Measurements from ENCODE around the gene DYTN.
"Not testable (repeated sequence)": the region's sequence is repeated elsewhere in the genome, so short reads cannot be mapped to it uniquely, and the experiment has no call there.

The DYTN gene, protein sequence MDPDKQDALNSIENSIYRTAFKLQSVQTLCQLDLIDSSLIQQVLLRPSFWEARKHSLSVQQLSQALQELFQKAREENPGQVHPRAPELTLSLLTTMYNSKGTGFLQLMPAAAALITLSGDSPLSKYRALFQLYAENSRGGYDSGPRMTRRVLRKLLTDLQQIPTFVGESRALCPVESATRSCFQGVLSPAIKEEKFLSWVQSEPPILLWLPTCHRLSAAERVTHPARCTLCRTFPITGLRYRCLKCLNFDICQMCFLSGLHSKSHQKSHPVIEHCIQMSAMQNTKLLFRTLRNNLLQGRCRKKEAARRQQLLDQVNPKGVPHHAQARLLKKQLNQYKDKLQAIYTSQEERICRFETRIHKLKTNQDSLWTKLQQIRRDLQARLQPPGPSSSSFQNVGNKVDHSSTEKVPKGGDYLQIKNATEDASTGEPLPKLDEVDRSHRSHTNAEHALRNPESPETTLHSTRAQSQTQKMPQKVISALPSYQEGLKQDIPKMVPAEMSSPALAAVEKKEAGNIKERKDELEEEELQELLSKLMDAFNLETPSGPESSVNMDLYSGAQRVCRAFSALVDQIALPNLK

GRCh38 chr2:206718296-206718695, at the start of gene DYTN:
Gene DYTN (minus strand): TSS chr2:206718396. CDS start chr2:206718279, 117 bp downstream.
- no peak for DNase-seq (ENCODE audit: low spot score)

DNA sequence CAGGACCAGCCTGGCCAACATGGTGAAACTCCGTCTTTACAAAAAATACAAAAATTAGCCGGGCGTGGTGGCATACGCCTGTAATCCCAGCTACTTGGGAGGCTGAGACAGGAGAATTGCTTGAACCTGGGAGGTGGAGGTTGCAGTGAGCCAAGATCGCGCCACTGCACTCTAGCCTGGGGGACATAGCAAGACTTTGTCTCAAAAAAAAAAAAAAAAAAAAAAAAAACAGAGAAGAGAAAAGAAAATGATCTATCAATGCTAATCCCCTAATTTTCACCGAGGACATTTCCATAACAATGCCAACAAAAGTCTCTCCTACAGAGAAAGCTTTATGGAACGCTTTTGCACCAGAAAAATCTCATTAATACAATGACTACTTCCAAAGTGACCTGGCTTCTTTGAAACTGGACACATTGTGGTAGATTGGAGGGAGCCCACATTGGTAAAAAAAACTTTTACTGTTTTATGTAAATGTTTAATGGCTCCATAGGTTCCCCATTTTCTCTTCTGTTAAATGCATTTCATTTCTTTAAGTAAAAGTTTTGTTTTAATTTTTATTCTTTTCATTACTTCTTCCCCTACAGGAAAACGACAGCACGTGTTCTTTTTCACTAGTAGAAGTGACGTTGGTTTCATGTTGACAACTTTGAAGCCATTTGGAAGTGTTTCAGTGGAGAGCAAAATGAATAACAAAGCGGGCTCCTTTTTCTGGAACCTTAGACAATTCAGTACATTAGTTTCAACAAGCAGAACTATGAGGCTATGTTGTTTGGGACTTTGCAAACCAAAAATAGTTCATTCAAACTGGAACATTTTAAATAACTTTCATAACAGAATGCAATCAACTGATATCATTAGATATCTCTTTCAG, 48.1 kb upstream of the DYTN start:
- DNase-seq (ENCODE audit: low spot score): no peak

- DNase-seq (ENCODE audit: low spot score): peak; percentile 92
Measured at GRCh38 chr2:206765242-206766056, 47.3 kb upstream of the DYTN start, which contains the start of the genes FASTKD2 and MDH1B. Gene FASTKD2 (plus strand): TSS chr2:206765606. CDS start chr2:206766694, 1,088 bp downstream. Gene MDH1B (minus strand): TSS chr2:206765328. CDS start chr2:206765271, 57 bp downstream.

GRCh38 chr2:206764673-206765241, 46.6 kb upstream of the DYTN start:
- peak; percentile 37 for DNase-seq (ENCODE audit: low spot score)

GRCh38 chr2:206756816-206757215, 38.6 kb upstream of the DYTN start:
- DNase-seq (ENCODE audit: low spot score): no peak

DNA sequence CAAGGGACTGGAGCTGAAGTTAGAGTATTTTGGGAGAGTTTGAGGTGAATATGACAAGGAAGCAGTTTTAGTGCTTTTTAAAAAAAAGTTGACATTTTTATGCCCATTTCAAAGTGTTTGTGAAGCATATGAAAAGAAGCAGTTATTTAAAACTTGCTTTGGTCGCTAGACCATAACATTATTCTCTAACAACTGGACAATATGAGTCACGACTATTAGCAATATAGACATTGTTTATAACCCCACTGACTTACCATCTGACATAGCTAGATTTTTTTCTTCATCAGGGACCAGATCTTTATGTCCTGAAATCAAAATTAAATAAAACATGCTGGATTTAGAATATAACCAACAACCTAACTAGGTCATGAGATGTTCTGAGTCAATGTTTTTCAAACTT, 22.6 kb upstream of the DYTN start:
- DNase-seq (ENCODE audit: low spot score): no peak

GRCh38 chr2:206739271-206739670, 21.1 kb upstream of the DYTN start:
- no peak for DNase-seq (ENCODE audit: low spot score)

DNA sequence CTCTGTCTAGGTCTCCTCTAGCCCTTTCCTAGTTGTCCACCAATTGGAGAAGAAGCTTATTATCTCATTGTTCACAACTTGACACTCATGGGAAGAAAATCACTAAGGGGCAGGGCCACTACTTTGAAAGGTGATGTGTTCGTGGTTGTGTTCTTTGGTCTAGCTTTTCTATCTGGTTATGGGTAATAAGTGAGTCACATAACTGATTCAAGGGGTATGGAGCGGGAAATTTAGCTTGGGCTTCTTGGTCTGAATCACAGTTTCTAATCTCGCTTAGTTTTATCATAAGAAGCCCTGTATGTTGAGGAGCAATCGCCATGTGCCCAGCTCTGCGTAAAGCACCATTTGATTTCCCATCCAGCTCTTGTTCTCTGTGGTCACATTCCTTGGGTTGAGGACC, 18.7 kb upstream of the DYTN start:
- no peak for DNase-seq (ENCODE audit: low spot score)

GRCh38 chr2:206733341-206733740, 15.1 kb upstream of the DYTN start:
- DNase-seq (ENCODE audit: low spot score): no peak

DNA sequence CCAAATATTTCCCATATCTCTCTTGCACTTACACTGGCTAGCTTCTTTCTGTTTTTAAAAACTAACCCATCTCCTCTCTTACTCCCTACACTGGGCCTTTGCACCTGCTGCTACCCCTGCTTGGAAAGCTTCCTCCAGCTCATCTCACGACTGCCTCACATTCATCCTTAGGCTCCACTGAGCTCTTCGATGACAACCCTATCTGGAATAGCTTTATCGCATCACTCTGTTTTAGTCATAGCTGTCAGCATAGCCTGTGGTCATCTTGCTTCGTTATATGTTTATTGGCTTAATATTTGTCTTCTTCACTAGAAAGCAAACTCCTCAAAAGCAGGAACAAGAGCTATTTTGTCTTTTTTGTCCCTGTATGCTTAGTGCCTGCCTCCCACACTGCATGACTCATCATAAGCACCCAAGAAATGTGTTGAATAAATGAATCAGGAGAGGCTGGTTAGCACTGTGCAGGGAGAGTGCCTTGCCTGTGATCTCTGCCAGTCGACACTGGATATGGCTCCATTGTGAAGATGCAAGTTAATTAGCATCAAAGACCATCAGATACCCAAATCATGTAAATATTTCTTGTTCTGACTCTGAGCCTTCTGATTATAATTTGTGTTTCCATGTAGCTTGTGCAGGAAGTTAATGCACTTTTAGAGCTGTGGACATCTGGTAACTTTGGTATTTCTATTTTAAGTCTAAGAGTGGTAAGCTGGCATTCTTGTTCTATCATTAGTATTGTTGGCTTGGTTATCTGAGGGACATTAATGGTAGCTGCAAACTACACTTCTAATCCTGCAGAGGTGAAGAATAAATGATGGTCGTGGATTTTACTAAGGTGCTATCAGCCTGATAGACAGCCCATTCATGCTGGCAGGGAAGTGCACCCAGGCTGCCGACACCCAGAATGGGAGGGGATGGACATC, 10.3 kb upstream of the DYTN start:
- no peak for DNase-seq (ENCODE audit: low spot score)

- no peak for DNase-seq (ENCODE audit: low spot score)
Measured at GRCh38 chr2:206727287-206727686, 9.1 kb upstream of the DYTN start.

- DNase-seq (ENCODE audit: low spot score): no peak
Measured at GRCh38 chr2:206723288-206723687, 5.1 kb upstream of the DYTN start.

GRCh38 chr2:206721256-206721920, 3.2 kb upstream of the DYTN start:
- no peak for DNase-seq (ENCODE audit: low spot score)

DNA sequence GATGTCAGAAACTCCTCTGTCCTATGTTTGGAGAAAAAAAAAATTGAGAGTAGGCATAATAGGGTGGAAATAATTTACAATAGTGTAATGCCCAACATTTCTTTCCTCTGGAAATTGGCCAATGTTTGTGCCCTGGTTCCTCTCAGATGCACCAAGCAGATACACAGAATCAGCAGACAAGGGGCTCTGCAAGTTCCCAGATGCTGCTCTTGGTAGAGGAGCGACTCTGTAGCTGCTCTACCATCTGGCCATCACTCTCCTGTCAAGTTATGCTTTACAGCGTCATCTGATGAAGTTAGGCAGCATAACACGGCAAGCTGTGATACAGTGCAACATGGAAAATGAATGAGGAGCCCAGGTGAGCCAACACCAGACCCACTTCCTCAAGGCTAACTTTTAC, 1.6 kb downstream of the DYTN start:
- no peak for DNase-seq (ENCODE audit: low spot score)

- DNase-seq (ENCODE audit: low spot score): not testable (repeated sequence)
Measured at GRCh38 chr2:206715183-206715582, 3.0 kb downstream of the DYTN start.

- DNase-seq (ENCODE audit: low spot score): no peak
Measured at GRCh38 chr2:206713746-206714145, 4.5 kb downstream of the DYTN start.

DNA sequence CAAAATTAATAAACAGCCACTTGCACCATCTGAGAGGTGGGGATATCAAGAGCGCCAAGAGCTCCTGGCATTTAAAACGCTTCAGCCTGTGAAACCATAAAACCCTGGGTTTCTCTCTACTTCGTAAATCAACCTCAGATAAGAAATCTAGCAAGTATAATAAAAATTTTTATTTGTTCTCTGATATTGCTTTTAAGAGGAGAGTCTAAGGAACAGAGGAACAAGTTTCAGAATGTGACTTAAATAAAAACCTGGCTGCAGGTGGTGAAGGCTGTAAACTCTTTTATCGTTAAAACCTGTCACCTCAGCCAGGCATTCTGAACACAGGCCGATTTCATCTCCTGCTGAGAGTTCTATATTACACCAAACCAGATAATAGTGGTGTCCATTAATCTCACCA, 9.9 kb downstream of the DYTN start:
- DNase-seq (ENCODE audit: low spot score): no peak

DNA sequence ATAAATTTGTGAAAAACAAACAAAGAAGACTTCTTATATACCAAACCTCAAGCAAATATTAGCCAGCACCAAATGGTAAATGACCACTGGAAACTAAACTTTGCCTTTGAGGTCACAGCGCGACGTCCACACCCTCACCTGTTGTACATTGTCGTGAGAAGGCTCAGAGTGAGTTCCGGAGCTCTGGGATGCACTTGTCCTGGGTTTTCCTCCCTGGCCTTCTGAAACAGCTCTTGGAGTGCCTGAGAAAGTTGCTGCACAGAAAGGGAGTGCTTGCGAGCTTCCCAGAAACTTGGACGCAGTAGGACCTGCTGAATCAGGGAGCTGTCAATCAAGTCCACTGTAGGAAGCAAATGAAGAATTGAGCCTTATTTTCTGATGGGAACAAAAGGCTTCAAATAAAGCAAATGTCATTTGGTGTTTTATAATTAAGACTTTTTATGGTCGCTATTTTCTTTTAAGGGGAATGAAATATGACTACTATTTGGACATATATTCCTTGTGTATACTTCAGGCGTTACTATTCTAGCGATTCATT, 11.0 kb downstream of the DYTN start:
- DNase-seq (ENCODE audit: low spot score): no peak

GRCh38 chr2:206701952-206702605, 16.1 kb downstream of the DYTN start:
- DNase-seq (ENCODE audit: low spot score): no peak

All from cerebellar cortex (tissue), 1 donor.